ENCODE measurements around the gene ACTA1.

GRCh38 chr1:229466887-229467286 is 33.0 kb upstream of the ACTA1 start:
- TF ChIP-seq CTCF (IDR thresholded peaks at IDR 0.05; ENCODE audit: low read depth, low read length, missing input control) = no peak
- no peak for TF ChIP-seq REST (IDR thresholded peaks at IDR 0.05)
- no peak for TF ChIP-seq JUND (IDR thresholded peaks at IDR 0.05)
- TF ChIP-seq ZBTB33 (IDR thresholded peaks at IDR 0.05) = no peak
- no peak for TF ChIP-seq GABPA (IDR thresholded peaks at IDR 0.05 in 1 of 2, conservative IDR thresholded peaks at IDR 0.05 in 1 of 2)
- TF ChIP-seq RXRA (IDR thresholded peaks at IDR 0.05) = no peak
- TF ChIP-seq SP1 (IDR thresholded peaks at IDR 0.05) = no peak
- no peak for TF ChIP-seq RAD21 (IDR thresholded peaks at IDR 0.05)
- TF ChIP-seq TAF1 (conservative IDR thresholded peaks at IDR 0.05) = no peak
